ENCODE results near the gene DPH7. TPM values are rescaled to one million over a fixed set of nuclear protein-coding genes. Genes with fewer than 3 reads are reported as not detected.
"Not testable (repeated sequence)": the region's sequence is repeated elsewhere in the genome, so short reads cannot be mapped to it uniquely, and the experiment has no call there.

DPH7 gene
- total RNA-seq, 2 experiments from 2014 or later = 49.1 to 49.2 TPM

- POLR2A ChIA-PET = interaction anchor here (1.7 kb wide), 1 partner anchor 100 kb away, joined by 6 read pairs; the partner anchor contains the start of genes EXD3 and NOXA1
- Mint-ChIP-seq H3K36me3 (no peaks in the 10 kb centered on the region), H3K4me1 (peaks cover 4% of the 10 kb centered on the region), H3K4me3 (no peak overlapping the region), H3K27ac (no peak overlapping the region), H3K27me3 (peaks cover 6% of the 10 kb centered on the region), H3K9me3 (no peaks in the 10 kb centered on the region)
- DNase-seq (no peak), ATAC-seq (ENCODE audit: low read depth) (no peak)
These were observed 55.8 kb downstream of the DPH7 start for GRCh38 chr9:137522746-137523455.

- H3K36me3 Mint-ChIP-seq = no peaks in the 10 kb centered on the region
- H3K27ac Mint-ChIP-seq = no peak overlapping the region
These were observed 57.2 kb downstream of the DPH7 start for GRCh38 chr9:137521405-137521985.

GRCh38 chr9:137520614-137521404 is 57.9 kb downstream of the DPH7 start:
- H3K4me1 Mint-ChIP-seq = peaks cover 4% of the 10 kb centered on the region
- H3K36me3 Mint-ChIP-seq = no peaks in the 10 kb centered on the region
- no peaks in the 10 kb centered on the region for H3K9me3 Mint-ChIP-seq
- no peak for ATAC-seq (ENCODE audit: low read depth)
- no peak overlapping the region for H3K4me3 Mint-ChIP-seq
- no peak for DNase-seq
- no peaks in the 10 kb centered on the region for H3K27me3 Mint-ChIP-seq
- POLR2A ChIA-PET = no interaction called here
- H3K27ac Mint-ChIP-seq = no peak overlapping the region

More at GRCh38 chr9:137521405-137521985, 57.2 kb downstream of the DPH7 start:
- H3K4me1 Mint-ChIP-seq = peaks cover 4% of the 10 kb centered on the region
- POLR2A ChIA-PET = interaction anchor here (1.7 kb wide), 1 partner anchor 99 kb away, joined by 6 read pairs; the partner anchor contains the start of genes EXD3 and NOXA1
- no peak for ATAC-seq (ENCODE audit: low read depth)
- H3K27me3 Mint-ChIP-seq = peaks cover 1% of the 10 kb centered on the region
- no peaks in the 10 kb centered on the region for H3K9me3 Mint-ChIP-seq
- H3K4me3 Mint-ChIP-seq = no peak overlapping the region
- no peak for DNase-seq

- H3K4me3 Mint-ChIP-seq = no peak overlapping the region
- H3K27me3 Mint-ChIP-seq = no peaks in the 10 kb centered on the region
- H3K4me1 Mint-ChIP-seq = no peaks in the 10 kb centered on the region
- H3K36me3 Mint-ChIP-seq = no peaks in the 10 kb centered on the region
- DNase-seq (no peak), ATAC-seq (ENCODE audit: low read depth) (no peak)
- peak overlapping the region; percentile 51 for H3K27ac Mint-ChIP-seq
- H3K9me3 Mint-ChIP-seq = no peaks in the 10 kb centered on the region
- POLR2A ChIA-PET = no interaction called here
These were observed 59.2 kb downstream of the DPH7 start for GRCh38 chr9:137519553-137519952.

GRCh38 chr9:137518661-137519459 is 59.9 kb downstream of the DPH7 start:
- H3K4me1 Mint-ChIP-seq; H3K27ac Mint-ChIP-seq; H3K9me3 Mint-ChIP-seq; ATAC-seq (ENCODE audit: low read depth); POLR2A ChIA-PET; H3K4me3 Mint-ChIP-seq; DNase-seq; H3K27me3 Mint-ChIP-seq; H3K36me3 Mint-ChIP-seq: not testable (repeated sequence)

- DNase-seq = no peak
- no peaks in the 10 kb centered on the region for H3K27me3 Mint-ChIP-seq
- peaks cover 3% of the 10 kb centered on the region for H3K4me1 Mint-ChIP-seq
- H3K36me3 Mint-ChIP-seq = no peaks in the 10 kb centered on the region
- no peak overlapping the region for H3K27ac Mint-ChIP-seq
- no peak overlapping the region for H3K4me3 Mint-ChIP-seq
- POLR2A ChIA-PET = no interaction called here
- H3K9me3 Mint-ChIP-seq = no peaks in the 10 kb centered on the region
- ATAC-seq (ENCODE audit: low read depth) = no peak
These were observed 62.4 kb downstream of the DPH7 start for GRCh38 chr9:137516144-137516917.

GRCh38 chr9:137515338-137515724 is 63.4 kb downstream of the DPH7 start:
- Mint-ChIP-seq H3K4me1 (peaks cover 3% of the 10 kb centered on the region), H3K9me3 (no peaks in the 10 kb centered on the region), H3K4me3 (no peak overlapping the region), H3K27ac (no peak overlapping the region), H3K27me3 (no peaks in the 10 kb centered on the region), H3K36me3 (no peaks in the 10 kb centered on the region)
- POLR2A ChIA-PET = no interaction called here
- peak; percentile 22 for ATAC-seq (ENCODE audit: low read depth)
- DNase-seq = no peak

GRCh38 chr9:137514691-137515337 is 63.9 kb downstream of the DPH7 start:
- DNase-seq = no peak
- ATAC-seq (ENCODE audit: low read depth) = peak; percentile 14
- Mint-ChIP-seq H3K36me3 (no peaks in the 10 kb centered on the region), H3K27me3 (no peaks in the 10 kb centered on the region), H3K9me3 (no peaks in the 10 kb centered on the region), H3K27ac (no peak overlapping the region), H3K4me1 (peaks cover 3% of the 10 kb centered on the region), H3K4me3 (no peak overlapping the region)
- POLR2A ChIA-PET = no interaction called here

GRCh38 chr9:137513801-137514570 is 64.7 kb downstream of the DPH7 start:
- H3K27me3 Mint-ChIP-seq; H3K36me3 Mint-ChIP-seq; POLR2A ChIA-PET; DNase-seq; H3K4me3 Mint-ChIP-seq; ATAC-seq (ENCODE audit: low read depth); H3K9me3 Mint-ChIP-seq; H3K4me1 Mint-ChIP-seq: not testable (repeated sequence)
- H3K27ac Mint-ChIP-seq = peak overlapping the region; percentile 64

GRCh38 chr9:137513136-137513535 is 65.6 kb downstream of the DPH7 start:
- DNase-seq; H3K36me3 Mint-ChIP-seq; H3K4me3 Mint-ChIP-seq; POLR2A ChIA-PET; ATAC-seq (ENCODE audit: low read depth); H3K4me1 Mint-ChIP-seq; H3K27me3 Mint-ChIP-seq; H3K9me3 Mint-ChIP-seq; H3K27ac Mint-ChIP-seq: not testable (repeated sequence)

GRCh38 chr9:137511758-137512463 is 66.8 kb downstream of the DPH7 start:
- Mint-ChIP-seq H3K27ac (no peak overlapping the region), H3K36me3 (no peaks in the 10 kb centered on the region), H3K27me3 (no peaks in the 10 kb centered on the region), H3K4me3 (no peak overlapping the region), H3K4me1 (peaks cover 3% of the 10 kb centered on the region), H3K9me3 (no peaks in the 10 kb centered on the region)
- DNase-seq (no peak), ATAC-seq (ENCODE audit: low read depth) (no peak)
- POLR2A ChIA-PET = no interaction called here

Data from activated naive CD8-positive, alpha-beta T cell treated with anti-CD3 and anti-CD28 coated beads, Interleukin-2, amount 10 ng/mL, durations not matched to agents 7 days and 5 days (primary cell).